Activated CD8-positive, alpha-beta memory T cell treated with anti-CD3 and anti-CD28 coated beads for 36 hours (primary cell): ENCODE data around the gene EBF3. TPM values are rescaled to one million over a fixed set of nuclear protein-coding genes. Genes with fewer than 3 reads are reported as not detected.

Experiments used
- CTCF ChIA-PET: fragments of 350-600 bp; sonication (Branson Sonifier 250); formaldehyde crosslinking; loops from one replicate; lab custom pipeline; 2021; ENCODE audit warnings: antibody characterized with exemption; lab: Charles Lee
- POLR2A ChIA-PET: fragments of 350-600 bp; sonication (Branson Sonifier 250); formaldehyde crosslinking; loops from one replicate; lab custom pipeline; 2021; ENCODE audit warnings: antibody characterized with exemption; lab: Charles Lee
- total RNA-seq, 2 experiments: library from RNA; stranded (reverse); gene quantifications; one replicate each; pipeline ENCODE4 v1.2.3, GENCODE V29; 2021

EBF3 gene
- total RNA-seq, 2 experiments from 2014 or later = not detected

- ChIA-PET POLR2A (no interaction called here), CTCF (no interaction called here)
Observed at GRCh38 chr10:129962031-129962871, 1.8 kb downstream of the EBF3 start.

GRCh38 chr10:129961157-129961701, 2.8 kb downstream of the EBF3 start:
- CTCF ChIA-PET = no interaction called here

GRCh38 chr10:129960481-129961156, 3.5 kb downstream of the EBF3 start:
- POLR2A ChIA-PET = no interaction called here

More at GRCh38 chr10:129961157-129961701, 2.8 kb downstream of the EBF3 start:
- POLR2A ChIA-PET = no interaction called here

GRCh38 chr10:129959544-129960480, 4.3 kb downstream of the EBF3 start:
- ChIA-PET POLR2A (no interaction called here), CTCF (no interaction called here)

More at GRCh38 chr10:129960481-129961156, 3.5 kb downstream of the EBF3 start:
- CTCF ChIA-PET = no interaction called here

GRCh38 chr10:129958629-129959543, 5.2 kb downstream of the EBF3 start:
- POLR2A ChIA-PET = no interaction called here
- CTCF ChIA-PET = no interaction called here

- CTCF ChIA-PET = no interaction called here
- POLR2A ChIA-PET = no interaction called here
Observed at GRCh38 chr10:129958148-129958628, 5.9 kb downstream of the EBF3 start.

GRCh38 chr10:129956876-129957673, 7.0 kb downstream of the EBF3 start:
- CTCF ChIA-PET = no interaction called here
- POLR2A ChIA-PET = no interaction called here

- ChIA-PET CTCF (no interaction called here), POLR2A (no interaction called here)
Observed at GRCh38 chr10:129956286-129956670, 7.8 kb downstream of the EBF3 start.

GRCh38 chr10:129955601-129956285, 8.3 kb downstream of the EBF3 start:
- CTCF ChIA-PET = no interaction called here
- POLR2A ChIA-PET = no interaction called here

GRCh38 chr10:129954492-129955315, 9.4 kb downstream of the EBF3 start:
- POLR2A ChIA-PET = no interaction called here
- CTCF ChIA-PET = no interaction called here

- CTCF ChIA-PET = no interaction called here
- POLR2A ChIA-PET = no interaction called here
Observed at GRCh38 chr10:129953119-129954051, 10.7 kb downstream of the EBF3 start.

- ChIA-PET POLR2A (no interaction called here), CTCF (no interaction called here)
Observed at GRCh38 chr10:129952378-129953118, 11.5 kb downstream of the EBF3 start.

- POLR2A ChIA-PET = no interaction called here
- CTCF ChIA-PET = no interaction called here
Observed at GRCh38 chr10:129951970-129952265, 12.2 kb downstream of the EBF3 start.

- ChIA-PET CTCF (no interaction called here), POLR2A (no interaction called here)
Observed at GRCh38 chr10:129951101-129951969, 12.7 kb downstream of the EBF3 start.
